ENCODE measurements around the gene CELF4.
A peak's percentile ranks its signal among the peaks of the same experiment; 100 is the strongest.

The CELF4 gene

GRCh38 chr18:37317486-37317885 lies 248.1 kb downstream of the CELF4 start:
- H3K9me2 ChIP-seq (replicated peaks; ENCODE audit: control insufficient read depth, low read length), result no peaks in the 10 kb centered on the region
- H3K4me1 ChIP-seq (ENCODE audit: control insufficient read depth, low read length), result no peaks in the 10 kb centered on the region
- no peak overlapping the region for H3K27ac ChIP-seq (ENCODE audit: low read depth, low read length)
- H3K4me2 ChIP-seq (ENCODE audit: low read length), result no peak overlapping the region
- TF ChIP-seq CTCF (IDR thresholded peaks at IDR 0.05; ENCODE audit: low read depth, low read length, poor library complexity, severe bottlenecking) (no peak), EZH2phosphoT487 (IDR thresholded peaks at IDR 0.05; ENCODE audit: borderline replicate concordance, low read length) (no peak)
- no peaks in the 10 kb centered on the region for H3K36me3 ChIP-seq (ENCODE audit: control insufficient read depth, low read length)
- H3K27me3 ChIP-seq (ENCODE audit: control insufficient read depth, low read length), result no peaks in the 10 kb centered on the region
- H3F3A ChIP-seq (ENCODE audit: control insufficient read depth, insufficient read depth), result no peaks in the 10 kb centered on the region
- H3K9me3 ChIP-seq (ENCODE audit: control insufficient read depth, insufficient read depth, low read length), result no peaks in the 10 kb centered on the region
- no peaks in the 10 kb centered on the region for H3K79me2 ChIP-seq (ENCODE audit: control insufficient read depth, low read length)
- no peaks in the 10 kb centered on the region for H4K20me1 ChIP-seq (ENCODE audit: control insufficient read depth, insufficient read depth, low read depth, low read length)
- no peak overlapping the region for H3K4me3 ChIP-seq (ENCODE audit: low read length)

GRCh38 chr18:37316468-37316867 lies 249.1 kb downstream of the CELF4 start:
- Histone ChIP-seq H3K9me2 (replicated peaks; ENCODE audit: control insufficient read depth, low read length) (no peaks in the 10 kb centered on the region), H3K9me3 (ENCODE audit: control insufficient read depth, insufficient read depth, low read length) (no peaks in the 10 kb centered on the region), H3K4me2 (ENCODE audit: low read length) (no peak overlapping the region), H3K27ac (ENCODE audit: low read depth, low read length) (no peak overlapping the region), H3K79me2 (ENCODE audit: control insufficient read depth, low read length) (no peaks in the 10 kb centered on the region), H3F3A (ENCODE audit: control insufficient read depth, insufficient read depth) (no peaks in the 10 kb centered on the region), H4K20me1 (ENCODE audit: control insufficient read depth, insufficient read depth, low read depth, low read length) (no peaks in the 10 kb centered on the region), H3K4me3 (ENCODE audit: low read length) (no peak overlapping the region), H3K4me1 (ENCODE audit: control insufficient read depth, low read length) (no peaks in the 10 kb centered on the region), H3K27me3 (ENCODE audit: control insufficient read depth, low read length) (no peaks in the 10 kb centered on the region), H3K36me3 (ENCODE audit: control insufficient read depth, low read length) (no peaks in the 10 kb centered on the region)
- TF ChIP-seq CTCF (IDR thresholded peaks at IDR 0.05; ENCODE audit: low read depth, low read length, poor library complexity, severe bottlenecking) (no peak), EZH2phosphoT487 (IDR thresholded peaks at IDR 0.05; ENCODE audit: borderline replicate concordance, low read length) (no peak)

- no peak overlapping the region for H3K4me3 ChIP-seq (ENCODE audit: low read length)
- TF ChIP-seq EZH2phosphoT487 (IDR thresholded peaks at IDR 0.05; ENCODE audit: borderline replicate concordance, low read length) (no peak), CTCF (IDR thresholded peaks at IDR 0.05; ENCODE audit: low read depth, low read length, poor library complexity, severe bottlenecking) (no peak)
- H4K20me1 ChIP-seq (ENCODE audit: control insufficient read depth, insufficient read depth, low read depth, low read length), result no peaks in the 10 kb centered on the region
- no peaks in the 10 kb centered on the region for H3F3A ChIP-seq (ENCODE audit: control insufficient read depth, insufficient read depth)
- no peaks in the 10 kb centered on the region for H3K36me3 ChIP-seq (ENCODE audit: control insufficient read depth, low read length)
- no peak overlapping the region for H3K4me2 ChIP-seq (ENCODE audit: low read length)
- no peaks in the 10 kb centered on the region for H3K4me1 ChIP-seq (ENCODE audit: control insufficient read depth, low read length)
- H3K9me3 ChIP-seq (ENCODE audit: control insufficient read depth, insufficient read depth, low read length), result no peaks in the 10 kb centered on the region
- H3K27me3 ChIP-seq (ENCODE audit: control insufficient read depth, low read length), result no peaks in the 10 kb centered on the region
- H3K9me2 ChIP-seq (replicated peaks; ENCODE audit: control insufficient read depth, low read length), result no peaks in the 10 kb centered on the region
- H3K27ac ChIP-seq (ENCODE audit: low read depth, low read length), result no peak overlapping the region
- no peaks in the 10 kb centered on the region for H3K79me2 ChIP-seq (ENCODE audit: control insufficient read depth, low read length)
Measured at GRCh38 chr18:37315935-37316334, 249.7 kb downstream of the CELF4 start.

GRCh38 chr18:37314534-37314933 lies 251.1 kb downstream of the CELF4 start:
- Histone ChIP-seq H3K9me3 (ENCODE audit: control insufficient read depth, insufficient read depth, low read length) (no peaks in the 10 kb centered on the region), H3K27ac (ENCODE audit: low read depth, low read length) (no peak overlapping the region), H3K36me3 (ENCODE audit: control insufficient read depth, low read length) (no peaks in the 10 kb centered on the region), H3K4me2 (ENCODE audit: low read length) (no peak overlapping the region), H3K4me3 (ENCODE audit: low read length) (no peak overlapping the region), H3K4me1 (ENCODE audit: control insufficient read depth, low read length) (no peaks in the 10 kb centered on the region), H3K79me2 (ENCODE audit: control insufficient read depth, low read length) (no peaks in the 10 kb centered on the region), H3K9me2 (replicated peaks; ENCODE audit: control insufficient read depth, low read length) (no peaks in the 10 kb centered on the region), H4K20me1 (ENCODE audit: control insufficient read depth, insufficient read depth, low read depth, low read length) (no peaks in the 10 kb centered on the region), H3K27me3 (ENCODE audit: control insufficient read depth, low read length) (no peaks in the 10 kb centered on the region), H3F3A (ENCODE audit: control insufficient read depth, insufficient read depth) (no peaks in the 10 kb centered on the region)
- TF ChIP-seq CTCF (IDR thresholded peaks at IDR 0.05; ENCODE audit: low read depth, low read length, poor library complexity, severe bottlenecking) (peak; percentile 9), EZH2phosphoT487 (IDR thresholded peaks at IDR 0.05; ENCODE audit: borderline replicate concordance, low read length) (no peak)
